Measurements from ENCODE around the gene CD36.

The CD36 gene

GRCh38 chr7:80637911-80638765, at the start of gene CD36:
Gene CD36 (plus strand): TSS chr7:80638642. CDS start chr7:80646741, 8,099 bp downstream.
- DNase-seq (ENCODE audit: low read depth, low spot score), result no peak

GRCh38 chr7:80589631-80590030, 48.8 kb upstream of the CD36 start:
- DNase-seq (ENCODE audit: low read depth, low spot score), result no peak

DNA sequence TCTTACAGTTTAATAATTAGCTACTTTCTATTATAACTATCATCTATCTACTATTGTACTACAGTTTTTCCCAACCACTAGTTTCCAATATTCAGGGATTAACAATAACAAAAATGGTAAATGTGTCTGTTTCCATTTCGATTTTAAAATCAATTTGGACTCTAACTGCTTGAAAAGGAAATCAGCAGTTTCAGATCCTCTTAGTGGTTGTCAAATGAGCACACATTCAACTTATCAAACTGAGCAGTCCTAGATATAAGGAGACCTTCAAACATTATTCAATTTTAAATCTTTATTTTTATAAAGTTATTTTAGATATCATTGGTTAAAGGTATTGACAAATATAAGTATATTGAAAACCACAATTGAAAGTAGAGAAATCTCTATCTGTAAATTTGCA, 46.8 kb upstream of the CD36 start:
- DNase-seq (ENCODE audit: low read depth, low spot score), result no peak

DNA sequence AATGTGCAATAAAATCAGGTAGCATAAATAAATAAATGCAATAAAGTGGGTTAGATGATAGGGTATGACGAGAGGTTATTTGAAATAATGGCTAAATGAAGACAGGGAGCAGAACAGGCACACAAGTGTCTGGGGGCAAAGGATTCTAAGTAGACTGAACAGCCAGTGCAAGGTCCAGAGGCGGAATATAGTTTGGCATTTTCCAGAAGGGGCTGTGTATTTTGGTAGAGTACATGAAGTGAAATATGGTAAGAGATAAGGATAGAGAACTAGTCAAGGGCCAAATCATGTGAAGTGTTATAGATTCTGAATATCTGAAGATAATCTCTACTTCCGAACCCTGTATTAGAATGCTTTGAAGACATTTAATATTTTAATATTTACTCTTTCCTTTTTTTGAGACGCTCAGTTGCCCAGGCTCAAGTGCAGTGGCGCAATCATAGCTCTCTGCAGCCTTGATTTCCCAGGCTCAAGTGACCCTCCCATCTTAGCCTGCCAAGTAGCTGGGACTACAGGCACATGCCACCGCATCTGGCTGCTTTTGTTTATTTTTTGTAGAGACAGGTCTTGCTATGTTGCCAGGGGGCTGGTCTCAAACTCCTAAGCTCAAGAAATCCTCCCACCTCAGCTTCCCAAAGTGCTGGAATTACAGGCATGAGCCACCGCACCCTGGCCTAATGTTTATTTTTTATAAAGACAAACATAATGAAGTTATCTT, 44.4 kb upstream of the CD36 start:
- DNase-seq (ENCODE audit: low read depth, low spot score), result no peak

GRCh38 chr7:80596933-80597517, 41.4 kb upstream of the CD36 start:
- DNase-seq (ENCODE audit: low read depth, low spot score), result no peak

DNA sequence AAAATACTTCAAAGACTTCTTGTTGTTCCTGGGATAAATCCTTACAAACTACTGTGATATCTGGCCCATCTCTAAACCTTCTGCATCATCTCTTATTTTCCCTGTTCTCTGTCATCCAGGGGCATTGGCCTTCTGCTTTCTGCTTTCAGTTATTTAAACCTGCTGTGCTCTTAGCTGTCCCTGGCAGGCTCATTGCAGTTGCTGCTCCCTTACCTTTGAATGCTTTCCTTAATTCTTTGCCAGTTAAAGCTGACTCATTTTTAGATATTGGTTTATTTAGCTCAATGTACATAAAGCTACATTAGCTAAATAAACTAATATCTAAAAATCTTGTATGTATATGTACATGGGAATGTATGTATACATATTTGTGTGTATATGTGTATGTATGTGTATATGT, 40.6 kb upstream of the CD36 start:
- no peak for DNase-seq (ENCODE audit: low read depth, low spot score)

GRCh38 chr7:80600046-80600445, 38.4 kb upstream of the CD36 start:
- DNase-seq (ENCODE audit: low read depth, low spot score), result no peak

DNA sequence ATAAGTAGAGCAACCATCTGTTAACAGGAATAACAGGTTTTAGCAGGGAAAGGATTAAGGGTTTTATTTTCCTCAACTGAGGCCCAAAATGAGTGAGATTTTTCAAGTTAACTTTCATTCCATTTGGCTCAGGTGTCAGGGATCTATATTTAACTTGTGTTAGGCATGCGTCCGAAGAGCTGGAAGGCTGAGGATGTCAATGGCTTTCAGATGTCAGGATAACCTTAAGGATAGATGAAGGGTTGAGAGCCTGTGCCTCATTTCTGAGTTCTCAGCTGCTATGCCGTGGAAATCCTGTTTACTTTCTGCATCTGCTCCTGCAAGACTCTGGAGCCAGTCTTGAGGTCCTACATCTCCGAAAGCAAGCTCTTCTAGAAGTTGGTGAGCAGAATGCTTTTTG, 36.4 kb upstream of the CD36 start:
- DNase-seq (ENCODE audit: low read depth, low spot score), result no peak

DNA sequence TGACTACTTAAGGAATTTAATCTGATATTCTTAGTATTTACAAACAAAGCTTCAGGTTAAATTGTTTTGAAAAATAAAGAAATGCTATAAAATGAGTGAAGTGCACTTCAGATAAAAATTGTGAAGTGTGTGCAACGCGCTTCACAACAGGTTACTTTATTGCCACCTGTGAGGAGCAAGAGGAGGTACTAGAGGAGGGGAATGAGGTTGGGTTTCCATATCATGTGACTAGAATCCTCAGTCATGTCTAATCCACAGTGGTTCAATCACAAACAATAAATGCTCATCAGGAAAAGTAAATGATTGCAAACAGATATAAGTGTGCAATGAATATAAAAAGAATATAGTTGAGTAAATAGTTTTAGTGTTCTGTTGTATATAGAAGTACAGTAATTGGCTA, 34.5 kb upstream of the CD36 start:
- DNase-seq (ENCODE audit: low read depth, low spot score), result no peak

GRCh38 chr7:80604436-80604835, 34.0 kb upstream of the CD36 start:
- no peak for DNase-seq (ENCODE audit: low read depth, low spot score)

- DNase-seq (ENCODE audit: low read depth, low spot score), result no peak
These were observed 31.3 kb upstream of the CD36 start for GRCh38 chr7:80607136-80607535.

DNA sequence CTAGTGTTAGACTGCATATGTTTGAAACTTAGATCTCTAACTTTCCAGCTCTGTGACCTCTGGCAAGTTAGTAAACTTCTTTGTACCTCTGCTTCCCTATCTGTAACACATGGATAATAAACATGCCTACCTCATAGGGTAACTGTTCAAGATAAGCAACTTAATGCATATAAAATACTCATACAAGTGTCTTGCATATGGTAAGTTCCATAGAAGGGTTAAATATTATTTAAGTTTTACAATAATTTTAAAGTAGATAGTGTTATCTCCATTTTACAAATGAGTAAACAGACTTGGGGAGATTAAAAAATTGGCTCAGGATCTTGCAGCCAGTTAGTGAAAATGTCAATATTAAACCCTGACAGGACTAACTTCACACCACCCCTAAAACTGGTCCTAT, 30.1 kb upstream of the CD36 start:
- no peak for DNase-seq (ENCODE audit: low read depth, low spot score)

GRCh38 chr7:80609751-80610150, 28.7 kb upstream of the CD36 start:
- DNase-seq (ENCODE audit: low read depth, low spot score), result no peak

GRCh38 chr7:80611353-80611752, 27.1 kb upstream of the CD36 start:
- DNase-seq (ENCODE audit: low read depth, low spot score), result peak; percentile 7

DNA sequence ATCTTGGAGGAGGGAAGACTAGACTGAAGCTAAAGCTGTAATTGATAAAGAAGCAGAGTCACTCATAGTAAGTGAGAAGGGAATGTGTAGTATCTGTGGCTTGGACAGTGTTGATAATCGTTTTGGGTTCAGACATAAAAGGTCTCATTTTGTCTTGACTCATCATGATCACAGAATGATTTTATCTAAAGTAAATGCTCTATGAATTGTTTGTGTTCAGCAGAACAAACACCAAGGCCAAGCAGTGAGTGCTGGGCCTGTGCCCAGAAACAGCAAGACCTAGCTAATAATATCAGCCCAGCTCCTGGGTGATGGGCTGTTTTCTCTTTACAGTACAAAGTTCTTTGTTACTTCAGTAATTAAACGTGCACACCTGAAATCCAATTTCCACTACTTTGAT, 26.7 kb upstream of the CD36 start:
- DNase-seq (ENCODE audit: low read depth, low spot score), result peak; percentile 80

GRCh38 chr7:80612880-80613279, 25.6 kb upstream of the CD36 start:
- DNase-seq (ENCODE audit: low read depth, low spot score), result no peak

GRCh38 chr7:80613519-80613918, 24.9 kb upstream of the CD36 start:
- no peak for DNase-seq (ENCODE audit: low read depth, low spot score)

- DNase-seq (ENCODE audit: low read depth, low spot score), result peak; percentile 75
These were observed 23.6 kb upstream of the CD36 start for GRCh38 chr7:80614851-80615271.

- no peak for DNase-seq (ENCODE audit: low read depth, low spot score)
These were observed 20.3 kb upstream of the CD36 start for GRCh38 chr7:80618096-80618495.

GRCh38 chr7:80619741-80620140, 18.7 kb upstream of the CD36 start:
- no peak for DNase-seq (ENCODE audit: low read depth, low spot score)

GRCh38 chr7:80622541-80622940, 15.9 kb upstream of the CD36 start:
- DNase-seq (ENCODE audit: low read depth, low spot score), result peak; percentile 68

DNA sequence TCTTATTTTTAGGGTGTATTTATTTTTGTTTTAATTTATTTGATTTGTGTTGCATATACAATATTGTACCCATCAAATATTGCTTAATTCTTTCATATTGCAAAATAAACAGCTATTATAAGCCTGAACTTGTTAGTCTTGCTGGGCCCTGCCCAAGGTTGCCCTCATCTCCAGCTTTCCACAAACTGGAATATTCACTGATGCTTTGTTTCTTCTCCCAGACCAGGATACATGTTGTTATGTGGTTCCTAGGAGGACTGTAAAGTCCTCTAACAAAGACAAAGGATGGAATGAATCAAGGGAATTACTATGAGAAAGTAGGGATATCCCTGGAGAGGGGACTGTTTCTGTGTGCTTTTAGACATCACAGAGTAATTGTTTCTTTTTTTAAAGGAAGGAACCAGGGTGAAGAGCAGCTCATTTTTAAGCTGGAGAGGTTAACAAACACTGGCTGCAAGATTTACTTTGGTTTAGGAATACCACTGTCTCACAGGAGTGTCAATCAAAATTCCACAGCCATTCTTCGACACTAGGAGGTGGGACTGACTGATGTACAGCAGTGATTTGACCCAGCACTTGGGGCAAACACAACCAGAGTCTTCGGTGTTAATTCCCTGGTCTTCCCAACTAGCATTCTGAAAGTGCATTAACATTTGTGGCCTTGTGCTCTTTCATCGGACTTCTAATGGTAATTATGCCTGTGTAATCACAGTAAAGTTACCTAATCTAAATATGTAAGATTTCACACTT, 14.8 kb upstream of the CD36 start:
- DNase-seq (ENCODE audit: low read depth, low spot score), result peak; percentile 29
